Mesendoderm (in vitro differentiated cells): Measurements from ENCODE around the gene ATF7IP2.

Source experiments
- DNase-seq: peaks from one replicate; pipeline ENCODE4 v3.0.0; 2013
- H2AK5ac ChIP-seq: 2 replicates; pipeline ENCODE4 v1.6.1; 2013; ENCODE audit warnings: low read length, inconsistent platforms
- H2BK120ac ChIP-seq: 2 replicates; pipeline ENCODE4 v1.6.1; 2013; ENCODE audit warnings: low read depth, mild to moderate bottlenecking, low read length, moderate library complexity, mixed read lengths
- H2BK15ac ChIP-seq: replicated peaks from 2 replicates; pipeline ENCODE4 v1.6.1; 2013; ENCODE audit warnings: low read depth, mild to moderate bottlenecking, moderate library complexity
- H2BK5ac ChIP-seq: 2 replicates; pipeline ENCODE4 v1.6.1; 2013; ENCODE audit warnings: low read length, inconsistent platforms
- H3K18ac ChIP-seq: 2 replicates; pipeline ENCODE4 v1.6.1; 2013; ENCODE audit warnings: mild to moderate bottlenecking, low read length, mixed read lengths
- H3K23ac ChIP-seq: one replicate; pipeline ENCODE4 v1.6.1; 2013; ENCODE audit warnings: low read length
- H3K27ac ChIP-seq: 2 replicates; pipeline ENCODE4 v1.5.1; 2013; ENCODE audit warnings: low read depth, mild to moderate bottlenecking, inconsistent platforms, low read length, moderate library complexity
- H3K27me3 ChIP-seq: 2 replicates; pipeline ENCODE4 v1.6.1; 2013; ENCODE audit warnings: low read length, control low read depth, mild to moderate bottlenecking, inconsistent platforms; ENCODE audit not compliant: insufficient read depth, poor library complexity
- H3K36me3 ChIP-seq: 2 replicates; pipeline ENCODE4 v1.6.1; 2013; ENCODE audit warnings: low read length, inconsistent platforms; ENCODE audit not compliant: control insufficient read depth, insufficient read depth
- H3K4ac ChIP-seq: one replicate; pipeline ENCODE4 v1.6.1; 2013; ENCODE audit warnings: low read depth, mild to moderate bottlenecking, low read length, moderate library complexity
- H3K4me1 ChIP-seq: 2 replicates; pipeline ENCODE4 v1.6.1; 2013; ENCODE audit warnings: low read depth, low read length, inconsistent platforms; ENCODE audit not compliant: control insufficient read depth
- H3K4me2 ChIP-seq: 2 replicates; pipeline ENCODE4 v1.6.1; 2013; ENCODE audit warnings: low read length
- H3K4me3 ChIP-seq: 2 replicates; pipeline ENCODE4 v1.5.1; 2013; ENCODE audit warnings: mild to moderate bottlenecking, low read length
- H3K56ac ChIP-seq: one replicate; pipeline ENCODE4 v1.6.1; 2013; ENCODE audit warnings: low read length
- H3K79me1 ChIP-seq: 2 replicates; pipeline ENCODE4 v1.6.1; 2013; ENCODE audit warnings: low read length, inconsistent platforms
- H3K79me2 ChIP-seq: 2 replicates; pipeline ENCODE4 v1.6.1; 2013; ENCODE audit warnings: mild to moderate bottlenecking, low read length; ENCODE audit not compliant: control insufficient read depth, insufficient read depth
- H3K9ac ChIP-seq: 2 replicates; pipeline ENCODE4 v1.6.1; 2013; ENCODE audit warnings: low read length, inconsistent platforms
- H4K5ac ChIP-seq: one replicate; pipeline ENCODE4 v1.6.1; 2013; ENCODE audit warnings: low read length
- H4K8ac ChIP-seq: one replicate; pipeline ENCODE4 v1.6.1; 2013; ENCODE audit warnings: low read depth, mild to moderate bottlenecking, control low read depth, low read length, moderate library complexity
- WGBS: extraction: QIAGEN DNeasy Blood & Tissue Kit; methylation state at CpG from one replicate; pipeline ENCODE4 v1.1.7; 2013; ENCODE audit warnings: low lambda C conversion rate, missing lambda C conversion rate; ENCODE audit not compliant: insufficient coverage; ENCODE audit errors: extremely low coverage; 5-methylcytosine and 5-hydroxymethylcytosine counted together

ATF7IP2 gene

GRCh38 chr16:10387188-10387617 lies 1.3 kb downstream of the ATF7IP2 start:
- no peak overlapping the region for H2BK5ac ChIP-seq
- no peak overlapping the region for H2AK5ac ChIP-seq
- no peaks in the 10 kb centered on the region for H3K36me3 ChIP-seq
- H3K79me1 ChIP-seq, result peaks cover 7% of the 10 kb centered on the region
- H3K4me2 ChIP-seq, result peak overlapping the region; percentile 20
- H3K56ac ChIP-seq, result peak overlapping the region; percentile 61
- H3K4me1 ChIP-seq, result no peaks in the 10 kb centered on the region
- no peak overlapping the region for H3K27ac ChIP-seq
- peaks cover 5% of the 10 kb centered on the region for H3K79me2 ChIP-seq
- H3K18ac ChIP-seq, result no peak overlapping the region
- no peak for DNase-seq
- peak overlapping the region; percentile 65 for H3K9ac ChIP-seq
- no peak overlapping the region for H3K4ac ChIP-seq
- WGBS, result no CpG with 5 or more reads among the region's 5 CpGs
- H4K5ac ChIP-seq, result no peak overlapping the region
- H2BK120ac ChIP-seq, result no peak overlapping the region
- no peaks in the 10 kb centered on the region for H3K27me3 ChIP-seq
- no peak overlapping the region for H4K8ac ChIP-seq
- H3K23ac ChIP-seq, result no peak overlapping the region
- no peak overlapping the region for H2BK15ac ChIP-seq
- peak overlapping the region; percentile 2 for H3K4me3 ChIP-seq

GRCh38 chr16:10388988-10389387 lies 3.1 kb downstream of the ATF7IP2 start:
- no peak for DNase-seq
- Histone ChIP-seq H3K4ac (no peak overlapping the region), H3K27me3 (no peaks in the 10 kb centered on the region)

GRCh38 chr16:10390330-10390729 lies 4.5 kb downstream of the ATF7IP2 start:
- Histone ChIP-seq H3K79me1 (peaks cover 7% of the 10 kb centered on the region), H3K4me3 (no peak overlapping the region), H2AK5ac (no peak overlapping the region), H3K4me1 (no peaks in the 10 kb centered on the region), H3K27me3 (no peaks in the 10 kb centered on the region), H2BK5ac (no peak overlapping the region), H3K56ac (peak overlapping the region; percentile 35), H3K79me2 (peaks cover 5% of the 10 kb centered on the region), H3K27ac (no peak overlapping the region), H4K8ac (no peak overlapping the region), H4K5ac (no peak overlapping the region), H2BK120ac (no peak overlapping the region), H3K9ac (no peak overlapping the region), H3K4ac (no peak overlapping the region), H3K23ac (no peak overlapping the region), H3K4me2 (no peak overlapping the region), H3K36me3 (no peaks in the 10 kb centered on the region), H2BK15ac (no peak overlapping the region), H3K18ac (no peak overlapping the region)
- DNase-seq, result no peak

More at GRCh38 chr16:10388988-10389387, 3.1 kb downstream of the ATF7IP2 start:
- Histone ChIP-seq H3K18ac (no peak overlapping the region), H2AK5ac (no peak overlapping the region), H3K79me2 (peaks cover 5% of the 10 kb centered on the region), H3K9ac (no peak overlapping the region), H4K8ac (no peak overlapping the region), H3K23ac (no peak overlapping the region), H3K4me3 (no peak overlapping the region), H3K4me1 (no peaks in the 10 kb centered on the region), H2BK15ac (no peak overlapping the region), H3K79me1 (peaks cover 7% of the 10 kb centered on the region), H3K56ac (no peak overlapping the region), H3K36me3 (no peaks in the 10 kb centered on the region), H4K5ac (no peak overlapping the region), H3K4me2 (no peak overlapping the region), H2BK120ac (no peak overlapping the region), H3K27ac (no peak overlapping the region), H2BK5ac (no peak overlapping the region)
- no CpG with 5 or more reads among the region's 5 CpGs for WGBS

GRCh38 chr16:10390867-10391266 lies 5.0 kb downstream of the ATF7IP2 start:
- no CpG with 5 or more reads among the region's 5 CpGs for whole genome bisulfite sequencing
- no peaks in the 10 kb centered on the region for H3K27me3 ChIP-seq
- H3K23ac ChIP-seq, result no peak overlapping the region
- no peak overlapping the region for H2BK15ac ChIP-seq
- no peaks in the 10 kb centered on the region for H3K4me1 ChIP-seq
- H4K8ac ChIP-seq, result no peak overlapping the region
- H3K9ac ChIP-seq, result no peak overlapping the region
- H3K79me1 ChIP-seq, result peaks cover 7% of the 10 kb centered on the region
- no peak overlapping the region for H3K4me3 ChIP-seq
- no peak for DNase-seq
- H3K79me2 ChIP-seq, result peaks cover 5% of the 10 kb centered on the region
- no peak overlapping the region for H2BK5ac ChIP-seq
- H2AK5ac ChIP-seq, result no peak overlapping the region
- no peak overlapping the region for H3K56ac ChIP-seq
- H3K27ac ChIP-seq, result no peak overlapping the region
- H3K18ac ChIP-seq, result no peak overlapping the region
- H2BK120ac ChIP-seq, result no peak overlapping the region
- no peaks in the 10 kb centered on the region for H3K36me3 ChIP-seq
- H3K4ac ChIP-seq, result no peak overlapping the region
- no peak overlapping the region for H4K5ac ChIP-seq
- no peak overlapping the region for H3K4me2 ChIP-seq

GRCh38 chr16:10391339-10391738 lies 5.5 kb downstream of the ATF7IP2 start:
- Histone ChIP-seq H3K4me2 (no peak overlapping the region), H3K27ac (no peak overlapping the region), H3K4ac (no peak overlapping the region), H3K23ac (no peak overlapping the region), H2BK5ac (no peak overlapping the region), H3K79me2 (peaks cover 5% of the 10 kb centered on the region), H3K18ac (no peak overlapping the region), H3K27me3 (no peaks in the 10 kb centered on the region), H4K8ac (no peak overlapping the region), H3K36me3 (no peaks in the 10 kb centered on the region), H3K79me1 (peaks cover 7% of the 10 kb centered on the region), H4K5ac (no peak overlapping the region), H3K9ac (no peak overlapping the region), H2AK5ac (no peak overlapping the region), H3K4me1 (no peaks in the 10 kb centered on the region), H3K56ac (no peak overlapping the region), H3K4me3 (no peak overlapping the region), H2BK15ac (no peak overlapping the region), H2BK120ac (no peak overlapping the region)
- no CpG with 5 or more reads among the region's 3 CpGs for WGBS
- no peak for DNase-seq

GRCh38 chr16:10402975-10403374 lies 17.1 kb downstream of the ATF7IP2 start:
- Histone ChIP-seq H2BK120ac (no peak overlapping the region), H2BK5ac (no peak overlapping the region), H3K9ac (no peak overlapping the region), H3K27ac (no peak overlapping the region), H3K4ac (no peak overlapping the region), H3K4me2 (no peak overlapping the region), H3K79me1 (peaks cover 7% of the 10 kb centered on the region), H3K4me3 (no peak overlapping the region), H4K5ac (no peak overlapping the region), H2BK15ac (no peak overlapping the region), H3K23ac (no peak overlapping the region), H4K8ac (no peak overlapping the region), H3K56ac (no peak overlapping the region), H3K18ac (no peak overlapping the region), H2AK5ac (no peak overlapping the region), H3K27me3 (no peaks in the 10 kb centered on the region), H3K4me1 (no peaks in the 10 kb centered on the region), H3K79me2 (peaks cover 16% of the 10 kb centered on the region), H3K36me3 (peaks cover 2% of the 10 kb centered on the region)
- no CpG with 5 or more reads among the region's 1 CpG for WGBS
- DNase-seq, result no peak
